CD4-positive, alpha-beta T cell treated with Interleukin-1 beta for 1 hour (primary cell): ENCODE results near the gene PPP2R2C.

Source experiments
- DNase-seq, 2 donors: peaks; one replicate each; pipeline ENCODE4 v3.0.0-alpha.2; 2020 to 2022

Gene PPP2R2C

GRCh38 chr4:6394671-6395081 lies 77.7 kb downstream of the PPP2R2C start:
- DNase-seq: no peak

GRCh38 chr4:6393544-6394475 lies 78.6 kb downstream of the PPP2R2C start:
- no peak for DNase-seq

GRCh38 chr4:6393066-6393465 lies 79.3 kb downstream of the PPP2R2C start:
- DNase-seq: no peak

- DNase-seq: no peak
These were observed 80.0 kb downstream of the PPP2R2C start for GRCh38 chr4:6392407-6392806.

GRCh38 chr4:6391852-6392188 lies 80.6 kb downstream of the PPP2R2C start:
- DNase-seq: no peak

GRCh38 chr4:6391186-6391851 lies 81.1 kb downstream of the PPP2R2C start:
- no peak for DNase-seq

- no peak for DNase-seq
These were observed 82.1 kb downstream of the PPP2R2C start for GRCh38 chr4:6390356-6390755.

GRCh38 chr4:6389142-6389825 lies 83.1 kb downstream of the PPP2R2C start:
- no peak for DNase-seq

- DNase-seq: no peak
These were observed 83.7 kb downstream of the PPP2R2C start for GRCh38 chr4:6388713-6389112.

GRCh38 chr4:6387946-6388345 lies 84.5 kb downstream of the PPP2R2C start:
- no peak for DNase-seq

GRCh38 chr4:6386091-6386490 lies 86.3 kb downstream of the PPP2R2C start:
- DNase-seq: no peak

GRCh38 chr4:6385288-6385687 lies 87.1 kb downstream of the PPP2R2C start:
- no peak for DNase-seq

GRCh38 chr4:6384541-6384940 lies 87.9 kb downstream of the PPP2R2C start:
- no peak for DNase-seq

GRCh38 chr4:6383929-6384328 lies 88.5 kb downstream of the PPP2R2C start:
- DNase-seq: no peak

GRCh38 chr4:6383009-6383404 lies 89.4 kb downstream of the PPP2R2C start:
- DNase-seq: no peak

- no peak for DNase-seq
These were observed 90.8 kb downstream of the PPP2R2C start for GRCh38 chr4:6381571-6382123.

GRCh38 chr4:6380746-6381410 lies 91.5 kb downstream of the PPP2R2C start:
- DNase-seq: no peak

- no peak for DNase-seq
These were observed 92.4 kb downstream of the PPP2R2C start for GRCh38 chr4:6379767-6380745.

GRCh38 chr4:6378493-6379445 lies 93.6 kb downstream of the PPP2R2C start:
- no peak for DNase-seq
